Activated T-cell treated with anti-CD3 and anti-CD28 coated beads for 24 hours (primary cell): ENCODE results near the gene ZYG11B.
"Not testable (repeated sequence)": the region's sequence is repeated elsewhere in the genome, so short reads cannot be mapped to it uniquely, and the experiment has no call there.

Experiments used
- DNase-seq: peaks from one replicate; pipeline ENCODE4 v3.0.0-alpha.2; 2020; ENCODE audit warnings: low read depth

ZYG11B gene

DNA sequence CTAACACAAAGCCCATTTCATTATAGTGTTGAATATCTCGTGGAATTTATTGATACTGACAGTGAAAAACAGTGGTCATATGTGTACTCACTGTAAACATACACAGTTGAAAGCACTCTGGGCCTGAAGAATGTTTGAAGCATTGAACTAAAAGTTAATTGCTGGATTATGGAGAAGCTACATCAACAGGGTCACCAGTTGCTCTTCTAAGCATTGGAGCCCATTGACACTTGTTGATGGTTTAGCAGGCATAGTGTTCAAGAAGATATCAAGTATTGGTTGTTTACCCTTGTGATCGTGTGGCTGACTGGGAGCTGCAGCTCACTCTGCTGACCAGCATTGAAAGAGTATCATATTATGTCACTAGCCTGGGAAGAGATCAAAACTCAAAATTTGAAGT lies 126.6 kb downstream of the ZYG11B start:
- no peak for DNase-seq

DNA sequence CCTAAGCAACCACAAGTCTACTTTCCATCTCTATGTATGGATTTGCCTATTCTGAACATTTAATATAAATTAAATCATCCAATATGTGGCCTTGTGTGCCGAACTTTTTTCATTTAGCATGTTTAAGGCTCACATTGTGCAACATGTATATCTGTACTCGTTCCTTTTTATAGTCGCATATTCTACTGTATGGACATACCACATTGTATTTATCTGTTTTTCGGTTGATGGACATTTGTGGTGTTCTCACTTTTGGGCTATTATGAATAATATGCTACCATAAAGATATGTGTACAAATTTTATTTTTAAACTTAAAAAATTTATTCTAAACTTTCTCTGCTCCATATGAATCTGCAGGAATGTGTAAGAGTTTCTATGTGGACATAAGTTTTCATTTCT lies 129.3 kb downstream of the ZYG11B start:
- no peak for DNase-seq

DNA sequence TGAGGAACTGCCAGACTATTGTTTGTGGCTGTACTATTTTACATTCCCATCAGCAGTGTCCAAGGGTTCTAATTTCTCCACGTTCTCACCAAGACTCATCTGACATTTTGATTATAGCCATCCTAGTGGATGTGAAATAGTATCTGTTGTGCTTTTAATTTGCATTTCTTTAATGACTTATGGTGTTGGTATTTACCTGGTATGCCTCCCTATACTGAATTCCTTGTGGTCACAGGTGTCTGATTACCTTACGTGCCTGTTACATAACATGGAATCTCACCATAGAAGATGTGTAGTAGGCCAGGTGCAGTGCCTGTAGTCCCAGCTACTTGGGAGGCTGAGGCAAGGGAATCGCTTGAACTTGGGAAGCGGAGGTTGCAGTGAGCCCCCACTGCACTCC lies 129.8 kb downstream of the ZYG11B start:
- no peak for DNase-seq

DNA sequence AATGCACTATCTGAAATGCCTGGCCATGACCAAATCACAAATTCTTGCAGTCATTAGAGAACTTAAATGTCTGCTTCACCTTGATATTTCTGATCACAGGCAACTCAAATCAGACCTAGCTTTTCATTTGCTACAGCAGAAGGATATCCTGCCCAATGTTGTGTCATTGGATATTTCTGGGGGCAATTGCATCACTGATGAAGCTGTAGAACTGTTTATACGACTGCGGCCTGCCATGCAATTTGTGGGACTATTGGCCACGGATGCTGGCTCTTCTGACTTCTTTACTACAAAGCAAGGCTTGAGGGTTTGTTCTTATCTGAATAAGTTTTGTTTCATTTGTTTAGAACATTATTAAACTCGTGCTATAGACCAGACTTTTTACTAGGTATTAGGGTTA lies 131.2 kb downstream of the ZYG11B start:
- no peak for DNase-seq

DNA sequence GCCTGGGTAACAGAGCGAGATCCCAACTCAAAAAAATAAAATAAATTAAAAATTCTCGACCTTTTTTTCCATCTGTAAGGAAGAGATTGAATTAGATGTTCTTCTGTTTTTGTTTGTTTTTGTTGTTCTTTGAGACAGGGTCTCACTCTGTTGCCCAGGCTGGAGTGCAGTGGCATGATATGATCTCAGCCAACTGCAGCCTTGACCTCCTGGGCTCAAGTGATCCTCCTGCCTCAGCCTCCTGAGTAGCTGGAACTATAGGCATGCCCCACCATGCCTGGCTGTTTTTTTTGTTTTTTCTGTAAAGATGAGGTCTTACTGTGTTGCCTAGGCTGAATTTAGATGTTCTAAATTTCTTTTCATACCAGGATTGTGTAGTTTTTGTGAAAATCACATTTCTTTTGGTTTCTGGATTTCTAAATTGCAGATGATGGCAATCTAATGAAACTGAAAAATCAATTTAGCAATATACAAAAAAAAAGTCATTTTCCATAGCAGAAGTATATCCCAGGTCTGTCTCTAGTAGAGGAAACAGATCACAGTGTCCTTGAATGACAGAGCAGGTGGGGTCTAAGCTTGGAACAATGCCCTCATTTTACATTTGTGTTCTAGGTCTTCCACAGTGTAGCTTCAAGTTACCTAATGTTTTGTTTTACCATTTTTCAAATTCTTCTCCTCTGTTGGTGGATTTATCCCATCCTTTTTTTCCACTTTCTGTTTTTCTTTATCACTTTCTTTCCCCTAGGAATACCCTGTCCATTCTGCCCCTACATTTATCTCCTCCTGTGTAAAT lies 136.6 kb downstream of the ZYG11B start:
- DNase-seq, result no peak

DNA sequence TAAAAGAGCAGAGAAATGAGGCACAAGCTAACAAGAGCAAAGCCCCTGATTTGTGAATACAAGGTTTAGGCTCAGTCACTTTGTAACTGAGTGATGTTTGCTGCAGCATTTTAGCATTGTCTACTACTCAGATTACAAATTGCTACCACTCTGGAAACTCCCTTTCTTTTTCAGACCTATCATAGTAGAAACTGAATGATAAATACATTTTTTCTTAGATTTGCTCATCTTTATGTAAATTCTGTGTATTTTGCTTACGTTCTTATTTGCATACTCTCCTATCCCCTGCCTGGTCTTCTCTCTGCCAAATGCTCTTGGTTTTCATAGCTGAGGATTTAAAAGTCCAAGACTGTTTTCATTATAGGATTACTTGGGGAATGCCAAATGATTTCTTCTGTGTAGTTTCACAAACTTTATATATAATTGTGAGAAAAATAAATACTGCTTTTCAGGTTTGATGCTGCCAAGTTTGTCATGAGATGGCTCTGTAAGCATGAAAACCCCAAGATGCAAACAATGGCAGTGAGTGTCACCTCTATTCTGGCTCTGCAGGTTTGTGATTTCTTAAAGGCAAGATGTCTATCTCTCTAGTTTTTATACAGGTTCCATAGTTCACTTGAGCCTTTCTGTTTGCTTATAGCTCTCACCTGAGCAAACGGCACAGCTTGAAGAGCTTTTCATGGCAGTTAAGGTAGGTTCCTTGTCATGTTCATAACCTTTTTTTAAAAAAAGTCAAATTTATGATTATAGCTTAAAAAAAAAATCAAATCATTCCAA lies 141.0 kb downstream of the ZYG11B start:
- no peak for DNase-seq

DNA sequence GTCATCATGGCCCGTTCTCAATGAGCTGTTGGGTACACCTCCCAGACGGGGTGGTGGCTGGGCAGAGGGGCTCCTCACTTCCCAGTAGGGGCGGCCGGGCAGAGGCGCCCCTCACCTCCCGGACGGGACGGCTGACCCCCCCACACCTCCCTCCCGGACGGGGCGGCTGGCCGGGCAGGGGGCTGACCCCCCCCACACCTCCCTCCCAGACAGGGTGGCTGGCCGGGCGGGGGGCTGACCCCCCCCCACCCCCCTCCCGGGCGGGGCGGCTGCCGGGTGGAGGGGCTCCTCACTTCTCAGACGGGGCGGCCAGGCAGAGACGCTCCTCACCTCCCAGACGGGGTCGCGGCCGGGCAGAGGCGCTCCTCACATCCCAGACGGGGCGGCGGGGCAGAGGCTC lies 143.5 kb downstream of the ZYG11B start:
- not testable (repeated sequence) for DNase-seq

DNA sequence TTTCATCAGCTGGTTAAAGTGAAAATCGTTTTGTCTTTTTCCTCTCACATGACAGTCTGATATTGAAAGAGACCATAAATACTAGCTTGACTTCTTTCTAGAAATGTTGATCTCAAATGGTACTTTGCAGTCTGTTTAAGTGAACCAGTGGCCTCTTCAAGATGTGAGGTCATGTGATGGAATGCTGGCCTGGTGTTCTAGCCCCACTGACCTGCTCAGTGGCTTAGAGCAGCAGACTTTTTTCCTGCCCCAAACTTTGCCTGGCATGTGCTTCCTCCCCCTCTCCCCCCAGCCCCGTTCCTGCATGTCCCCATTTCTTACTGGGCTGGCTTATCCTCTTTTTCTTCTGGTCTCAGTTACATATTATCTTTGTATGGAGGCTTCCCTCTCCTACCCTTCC lies 150.6 kb downstream of the ZYG11B start:
- DNase-seq, result no peak
